A549 (cell line): ENCODE data around the gene FXYD7. TPM values are rescaled to one million over a fixed set of nuclear protein-coding genes. Genes with fewer than 3 reads are reported as not detected.

ENCODE experiments used
- ATAC-seq, 2 experiments: fragments of 200-7000 bp in 1 of 2; fragments of >200 bp in 1 of 2; cut with Nextera tagmentation in 1 of 2; cut with Tn5 transposase in 1 of 2; 3 replicates each; pipeline versions ENCODE4 v1.8.0 to v1.9.1; 2018 to 2020; ENCODE audit warnings: mild to moderate bottlenecking in 1 of 2, moderate library complexity in 1 of 2
- CTCF ChIA-PET: fragments of 300-600 bp; sonication (Branson Sonifier 250); formaldehyde crosslinking; extraction: SDS; loops from one replicate; lab custom pipeline; 2021; ENCODE audit warnings: antibody characterized with exemption, inconsistent platforms; lab: Yijun Ruan, JAX
- POLR2A ChIA-PET: fragments of 350-600 bp; formaldehyde crosslinking; extraction: SDS; loops from one replicate; lab custom pipeline; 2021; ENCODE audit warnings: antibody characterized with exemption, inconsistent platforms; lab: Yijun Ruan, JAX
- DNase-seq, 2 experiments: peaks; one replicate each; pipeline versions ENCODE4 v3.0.0 to v3.0.0-alpha.2; 2011 to 2016; ENCODE audit warnings: low read depth in 1 of 2, low spot score in 1 of 2
- FAIRE-seq: peaks from 2 replicates; lab custom pipeline; 2011; peaks lifted over from hg19 to GRCh38; lab: Jason Lieb, UNC
- H3K27ac ChIP-seq, 2 experiments: fragments of >200 bp; sonication (Bioruptor Twin); formaldehyde crosslinking; 3 replicates each; pipeline ENCODE4 v1.5.1; 2016 to 2017
- H3K4me1 ChIP-seq: fragments of >200 bp; sonication (Bioruptor Twin); formaldehyde crosslinking; 3 replicates; pipeline ENCODE4 v1.6.1; 2016
- H3K4me2 ChIP-seq: fragments of >200 bp; sonication (Bioruptor Twin); formaldehyde crosslinking; 3 replicates; pipeline ENCODE4 v1.6.1; 2016
- H3K4me3 ChIP-seq: fragments of >200 bp; sonication (Bioruptor Twin); formaldehyde crosslinking; 3 replicates; pipeline ENCODE4 v1.5.1; 2016
- H3K9me3 ChIP-seq: fragments of >200 bp; sonication (Bioruptor Twin); formaldehyde crosslinking; 3 replicates; pipeline ENCODE4 v1.6.1; 2016
- EHMT2 ChIP-seq: fragments of 200-600 bp; sonication (generic); IDR thresholded peaks from 2 replicates; pipeline ENCODE4 v1.6.1; 2016; ENCODE audit warnings: antibody characterized with exemption, low read depth, mild to moderate bottlenecking, moderate library complexity
- FOXS1 ChIP-seq: fragments of 250-450 bp; sonication (Bioruptor Pico); IDR thresholded peaks from 2 replicates; pipeline ENCODE4 v1.5.0; 2020; ENCODE audit warnings: mild to moderate bottlenecking, moderate library complexity
- HDAC2 ChIP-seq: fragments of 200-600 bp; sonication (generic); IDR thresholded peaks from 2 replicates; pipeline ENCODE4 v1.6.1; 2016
- HEYL ChIP-seq: fragments of 250-450 bp; sonication (Bioruptor Pico); IDR thresholded peaks from 2 replicates; pipeline ENCODE4 v1.8.0; 2021; ENCODE audit warnings: mild to moderate bottlenecking, moderate library complexity
- JUN ChIP-seq, 2 experiments: fragments of >200 bp; sonication (Bioruptor Twin); formaldehyde crosslinking; IDR thresholded peaks; 2 replicates in 1 of 2; 3 replicates in 1 of 2; pipeline ENCODE4 v1.6.1; 2016 to 2017
- KDM5A ChIP-seq: fragments of 200-600 bp; sonication (generic); IDR thresholded peaks from 2 replicates; pipeline ENCODE4 v1.6.1; 2016; ENCODE audit warnings: antibody characterized with exemption, mild to moderate bottlenecking
- MAZ ChIP-seq: fragments of 150-350 bp; IDR thresholded peaks from 2 replicates; pipeline ENCODE4 v1.6.1; 2014; ENCODE audit warnings: antibody characterized with exemption, low read depth, low read length, borderline replicate concordance
- MYC ChIP-seq: IDR thresholded peaks from 2 replicates; pipeline ENCODE4 v1.6.1; 2012; ENCODE audit warnings: mild to moderate bottlenecking, inconsistent platforms, low read length, improper control_type of control experiment, borderline replicate concordance
- NFE2L2 ChIP-seq: fragments of 150-350 bp; conservative IDR thresholded peaks from 2 replicates; pipeline ENCODE4 v1.6.1; 2014; ENCODE audit warnings: low read length
- PBX3 ChIP-seq: IDR thresholded peaks from 2 replicates; pipeline ENCODE4 v1.6.1; 2012
- RAD21 ChIP-seq, 2 experiments: fragments of >200 bp in 1 of 2; sonication (Bioruptor Twin) in 1 of 2; formaldehyde crosslinking in 1 of 2; IDR thresholded peaks in 1 of 2; conservative IDR thresholded peaks in 1 of 2; 2 replicates in 1 of 2; 3 replicates in 1 of 2; pipeline ENCODE4 v1.6.1; 2012 to 2018; ENCODE audit warnings: inconsistent platforms in 1 of 2
- RFX5 ChIP-seq: fragments of 450-650 bp; IDR thresholded peaks from 2 replicates; pipeline ENCODE4 v1.7.1; 2014; ENCODE audit warnings: antibody characterized with exemption, mild to moderate bottlenecking, moderate library complexity
- SMC3 ChIP-seq: fragments of >200 bp; sonication (Bioruptor Twin); formaldehyde crosslinking; IDR thresholded peaks from 3 replicates; pipeline ENCODE4 v1.6.1; 2018; ENCODE audit warnings: inconsistent platforms
- TFCP2L1 ChIP-seq: fragments of 250-450 bp; sonication (Bioruptor Pico); IDR thresholded peaks from 2 replicates; pipeline ENCODE4 v1.5.0; 2021; ENCODE audit warnings: mild to moderate bottlenecking
- WGBS: methylation state at CpG from one replicate; pipeline ENCODE4 v1.1.6; 2017; ENCODE audit errors: missing lambda C conversion rate; 5-methylcytosine and 5-hydroxymethylcytosine counted together
- polyA plus RNA-seq, 4 experiments: library from polyadenylated mRNA; depleted of rRNA in 3 of 4; stranded (reverse); fragments of >200 nt; fragmentation: RNase III in 1 of 4; extraction: RNeasy Plus Mini Kit Qiagen cat#74134 plus additional on column Dnase treatment in 1 of 4; gene quantifications; 2 replicates in 3 of 4; 3 replicates in 1 of 4; pipeline ENCODE4 v1.2.3, GENCODE V29; 2011 to 2017
- TF ChIP-seq, protein P1 (sequence below): fragments of 200-600 bp; sonication (generic); IDR thresholded peaks from 2 replicates; pipeline ENCODE4 v1.6.1; 2016; ENCODE audit warnings: antibody characterized with exemption, mild to moderate bottlenecking, moderate library complexity
- TF ChIP-seq, protein P2 (sequence below): fragments of >200 bp; sonication (Bioruptor Twin); formaldehyde crosslinking; IDR thresholded peaks from 3 replicates; pipeline ENCODE4 v1.5.1; 2016
- TF ChIP-seq, protein P3 (sequence below): fragments of 250-450 bp; sonication (Bioruptor Pico); IDR thresholded peaks from 2 replicates; pipeline ENCODE4 v1.5.0; 2021; ENCODE audit warnings: mild to moderate bottlenecking, moderate library complexity, borderline replicate concordance

The FXYD7 gene
- polyA plus RNA-seq, 2 of the 4 experiments (the other 2 are of a cell fraction): not detected

DNA sequence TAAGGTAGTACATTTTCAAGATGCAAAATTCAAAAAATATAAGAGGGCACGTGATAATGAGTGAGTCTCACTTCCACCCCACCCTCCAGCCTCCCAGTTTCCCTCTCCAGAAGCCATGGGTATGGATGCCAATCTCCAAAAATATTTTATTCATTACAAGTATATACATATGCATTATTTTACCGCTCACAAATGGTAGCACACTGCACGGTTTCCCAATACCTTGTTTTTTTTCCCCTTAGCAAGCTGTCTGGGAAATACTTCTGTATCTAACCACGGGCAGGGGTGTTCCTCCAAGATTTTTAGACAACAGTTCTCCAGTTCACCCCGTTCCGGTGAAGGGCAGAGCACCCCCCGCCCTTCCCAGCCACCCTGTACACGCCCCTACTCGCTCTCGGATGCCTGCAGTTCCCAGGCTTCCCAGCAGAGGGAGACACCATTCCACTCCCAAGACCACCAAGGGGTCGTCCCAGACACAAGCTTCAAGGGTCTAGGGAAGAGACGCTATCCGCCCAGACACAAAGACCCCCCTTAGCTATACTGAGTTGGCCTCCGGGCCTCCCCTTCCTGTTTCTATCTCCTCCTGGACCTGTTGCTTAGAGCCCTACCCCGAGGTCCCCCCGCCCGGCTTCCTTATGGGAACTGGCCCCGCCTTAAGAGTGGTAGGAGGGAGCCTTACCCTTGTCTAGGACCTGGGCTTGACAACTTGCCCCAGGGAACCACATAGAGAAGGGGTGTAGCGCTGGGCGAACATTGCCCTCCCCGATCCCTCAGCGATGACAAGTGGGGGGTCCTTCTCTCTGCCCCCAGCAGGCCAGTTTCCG lies 28.5 kb upstream of the FXYD7 start:
- FAIRE-seq (peak; percentile 98), DNase-seq (peak; percentile 74 to 95)
- H3K4me1 ChIP-seq: peaks cover 13% of the 10 kb centered on the region; the same call in 1 of the 3 replicates
- CTCF ChIA-PET: interaction anchor here (0.6 to 6.9 kb wide), 50 partner anchors 8 to 297 kb away, joined by 3 to 148 read pairs (median 4); partner anchors contain the start of genes FXYD1, FXYD5, FXYD7 and LGI4
- POLR2A ChIA-PET: no interaction called here
- TF ChIP-seq PBX3: no peak
- TF ChIP-seq HEYL (CRISPR knock-in tag): no peak
- TF ChIP-seq TFCP2L1: no peak
- no peak for TF ChIP-seq FOXS1 (CRISPR knock-in tag)
- 0 out of 2 replicates have a peak, but pooled peaks have one; percentile 29 for TF ChIP-seq MAZ
- TF ChIP-seq, protein P1, sequence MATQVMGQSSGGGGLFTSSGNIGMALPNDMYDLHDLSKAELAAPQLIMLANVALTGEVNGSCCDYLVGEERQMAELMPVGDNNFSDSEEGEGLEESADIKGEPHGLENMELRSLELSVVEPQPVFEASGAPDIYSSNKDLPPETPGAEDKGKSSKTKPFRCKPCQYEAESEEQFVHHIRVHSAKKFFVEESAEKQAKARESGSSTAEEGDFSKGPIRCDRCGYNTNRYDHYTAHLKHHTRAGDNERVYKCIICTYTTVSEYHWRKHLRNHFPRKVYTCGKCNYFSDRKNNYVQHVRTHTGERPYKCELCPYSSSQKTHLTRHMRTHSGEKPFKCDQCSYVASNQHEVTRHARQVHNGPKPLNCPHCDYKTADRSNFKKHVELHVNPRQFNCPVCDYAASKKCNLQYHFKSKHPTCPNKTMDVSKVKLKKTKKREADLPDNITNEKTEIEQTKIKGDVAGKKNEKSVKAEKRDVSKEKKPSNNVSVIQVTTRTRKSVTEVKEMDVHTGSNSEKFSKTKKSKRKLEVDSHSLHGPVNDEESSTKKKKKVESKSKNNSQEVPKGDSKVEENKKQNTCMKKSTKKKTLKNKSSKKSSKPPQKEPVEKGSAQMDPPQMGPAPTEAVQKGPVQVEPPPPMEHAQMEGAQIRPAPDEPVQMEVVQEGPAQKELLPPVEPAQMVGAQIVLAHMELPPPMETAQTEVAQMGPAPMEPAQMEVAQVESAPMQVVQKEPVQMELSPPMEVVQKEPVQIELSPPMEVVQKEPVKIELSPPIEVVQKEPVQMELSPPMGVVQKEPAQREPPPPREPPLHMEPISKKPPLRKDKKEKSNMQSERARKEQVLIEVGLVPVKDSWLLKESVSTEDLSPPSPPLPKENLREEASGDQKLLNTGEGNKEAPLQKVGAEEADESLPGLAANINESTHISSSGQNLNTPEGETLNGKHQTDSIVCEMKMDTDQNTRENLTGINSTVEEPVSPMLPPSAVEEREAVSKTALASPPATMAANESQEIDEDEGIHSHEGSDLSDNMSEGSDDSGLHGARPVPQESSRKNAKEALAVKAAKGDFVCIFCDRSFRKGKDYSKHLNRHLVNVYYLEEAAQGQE: no peak
- TF ChIP-seq, protein P2, sequence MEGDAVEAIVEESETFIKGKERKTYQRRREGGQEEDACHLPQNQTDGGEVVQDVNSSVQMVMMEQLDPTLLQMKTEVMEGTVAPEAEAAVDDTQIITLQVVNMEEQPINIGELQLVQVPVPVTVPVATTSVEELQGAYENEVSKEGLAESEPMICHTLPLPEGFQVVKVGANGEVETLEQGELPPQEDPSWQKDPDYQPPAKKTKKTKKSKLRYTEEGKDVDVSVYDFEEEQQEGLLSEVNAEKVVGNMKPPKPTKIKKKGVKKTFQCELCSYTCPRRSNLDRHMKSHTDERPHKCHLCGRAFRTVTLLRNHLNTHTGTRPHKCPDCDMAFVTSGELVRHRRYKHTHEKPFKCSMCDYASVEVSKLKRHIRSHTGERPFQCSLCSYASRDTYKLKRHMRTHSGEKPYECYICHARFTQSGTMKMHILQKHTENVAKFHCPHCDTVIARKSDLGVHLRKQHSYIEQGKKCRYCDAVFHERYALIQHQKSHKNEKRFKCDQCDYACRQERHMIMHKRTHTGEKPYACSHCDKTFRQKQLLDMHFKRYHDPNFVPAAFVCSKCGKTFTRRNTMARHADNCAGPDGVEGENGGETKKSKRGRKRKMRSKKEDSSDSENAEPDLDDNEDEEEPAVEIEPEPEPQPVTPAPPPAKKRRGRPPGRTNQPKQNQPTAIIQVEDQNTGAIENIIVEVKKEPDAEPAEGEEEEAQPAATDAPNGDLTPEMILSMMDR: peak; percentile 98
- TF ChIP-seq, protein P3, sequence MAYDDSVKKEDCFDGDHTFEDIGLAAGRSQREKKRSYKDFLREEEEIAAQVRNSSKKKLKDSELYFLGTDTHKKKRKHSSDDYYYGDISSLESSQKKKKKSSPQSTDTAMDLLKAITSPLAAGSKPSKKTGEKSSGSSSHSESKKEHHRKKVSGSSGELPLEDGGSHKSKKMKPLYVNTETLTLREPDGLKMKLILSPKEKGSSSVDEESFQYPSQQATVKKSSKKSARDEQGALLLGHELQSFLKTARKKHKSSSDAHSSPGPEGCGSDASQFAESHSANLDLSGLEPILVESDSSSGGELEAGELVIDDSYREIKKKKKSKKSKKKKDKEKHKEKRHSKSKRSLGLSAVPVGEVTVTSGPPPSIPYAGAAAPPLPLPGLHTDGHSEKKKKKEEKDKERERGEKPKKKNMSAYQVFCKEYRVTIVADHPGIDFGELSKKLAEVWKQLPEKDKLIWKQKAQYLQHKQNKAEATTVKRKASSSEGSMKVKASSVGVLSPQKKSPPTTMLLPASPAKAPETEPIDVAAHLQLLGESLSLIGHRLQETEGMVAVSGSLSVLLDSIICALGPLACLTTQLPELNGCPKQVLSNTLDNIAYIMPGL (CRISPR knock-in tag): no peak
- no peak for TF ChIP-seq NFE2L2
- no peak for TF ChIP-seq MYC
- no peak for TF ChIP-seq HDAC2
- no peak for TF ChIP-seq EHMT2
- TF ChIP-seq SMC3: peak; percentile 81
- peak; percentile 80 for TF ChIP-seq RAD21 (conservative IDR thresholded peaks at IDR 0.05 in 1 of 2, IDR thresholded peaks at IDR 0.05 in 1 of 2)
- no peak for TF ChIP-seq RFX5
- no peak for TF ChIP-seq KDM5A
- no peak for TF ChIP-seq JUN (IDR thresholded peaks at IDR 0.05)
- TF ChIP-seq, all 56 proteins: peak for 4
- Histone ChIP-seq H3K9me3 (no peaks in the 10 kb centered on the region), H3K4me2 (peak overlapping the region; percentile 75), H3K4me3 (peak overlapping the region; percentile 6; the same call in 2 of the 3 replicates), H3K27ac (peak overlapping the region; percentile 19 to 36; a peak in 3 of 6 replicates)
- peak; percentile 45 to 86 for ATAC-seq
- 21% methylated on average over 23 of the region's 23 CpGs for WGBS
